Measurements from ENCODE around the gene KCNMA1. TPM values are rescaled to one million over a fixed set of nuclear protein-coding genes. Genes with fewer than 3 reads are reported as not detected.

KCNMA1 gene
- polyA plus RNA-seq, 1 experiment, result 21.4 TPM

GRCh38 chr10:77350134-77350533 lies 287.5 kb downstream of the KCNMA1 start:
- TF ChIP-seq, protein P1, sequence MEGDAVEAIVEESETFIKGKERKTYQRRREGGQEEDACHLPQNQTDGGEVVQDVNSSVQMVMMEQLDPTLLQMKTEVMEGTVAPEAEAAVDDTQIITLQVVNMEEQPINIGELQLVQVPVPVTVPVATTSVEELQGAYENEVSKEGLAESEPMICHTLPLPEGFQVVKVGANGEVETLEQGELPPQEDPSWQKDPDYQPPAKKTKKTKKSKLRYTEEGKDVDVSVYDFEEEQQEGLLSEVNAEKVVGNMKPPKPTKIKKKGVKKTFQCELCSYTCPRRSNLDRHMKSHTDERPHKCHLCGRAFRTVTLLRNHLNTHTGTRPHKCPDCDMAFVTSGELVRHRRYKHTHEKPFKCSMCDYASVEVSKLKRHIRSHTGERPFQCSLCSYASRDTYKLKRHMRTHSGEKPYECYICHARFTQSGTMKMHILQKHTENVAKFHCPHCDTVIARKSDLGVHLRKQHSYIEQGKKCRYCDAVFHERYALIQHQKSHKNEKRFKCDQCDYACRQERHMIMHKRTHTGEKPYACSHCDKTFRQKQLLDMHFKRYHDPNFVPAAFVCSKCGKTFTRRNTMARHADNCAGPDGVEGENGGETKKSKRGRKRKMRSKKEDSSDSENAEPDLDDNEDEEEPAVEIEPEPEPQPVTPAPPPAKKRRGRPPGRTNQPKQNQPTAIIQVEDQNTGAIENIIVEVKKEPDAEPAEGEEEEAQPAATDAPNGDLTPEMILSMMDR (IDR thresholded peaks at IDR 0.05; ENCODE audit: insufficient read depth, low read depth, low read length), result no peak
- no peaks in the 10 kb centered on the region for H3K36me3 ChIP-seq (ENCODE audit: control insufficient read depth, insufficient read depth, low read length)
- H3K4me3 ChIP-seq (ENCODE audit: low read depth, low read length), result no peak overlapping the region
- ChIA-PET CTCF (interaction anchor here (0.7 to 2.6 kb wide), 5 partner anchors 12 to 120 kb away, joined by 3 to 10 read pairs (median 3); no protein-coding TSS in a partner anchor), POLR2A (no interaction called here)
- H3K27me3 ChIP-seq (ENCODE audit: control insufficient read depth, insufficient read depth, low read length), result no peaks in the 10 kb centered on the region
- no peak for DNase-seq (ENCODE audit: low read depth)

GRCh38 chr10:77349226-77349625 lies 288.4 kb downstream of the KCNMA1 start:
- H3K4me3 ChIP-seq (ENCODE audit: low read depth, low read length), result no peak overlapping the region
- CTCF ChIA-PET, result interaction anchor here (1.1 to 2.6 kb wide), 3 partner anchors 11 to 175 kb away, joined by 3 to 10 read pairs (median 6); no protein-coding TSS in a partner anchor
- POLR2A ChIA-PET, result no interaction called here

DNA sequence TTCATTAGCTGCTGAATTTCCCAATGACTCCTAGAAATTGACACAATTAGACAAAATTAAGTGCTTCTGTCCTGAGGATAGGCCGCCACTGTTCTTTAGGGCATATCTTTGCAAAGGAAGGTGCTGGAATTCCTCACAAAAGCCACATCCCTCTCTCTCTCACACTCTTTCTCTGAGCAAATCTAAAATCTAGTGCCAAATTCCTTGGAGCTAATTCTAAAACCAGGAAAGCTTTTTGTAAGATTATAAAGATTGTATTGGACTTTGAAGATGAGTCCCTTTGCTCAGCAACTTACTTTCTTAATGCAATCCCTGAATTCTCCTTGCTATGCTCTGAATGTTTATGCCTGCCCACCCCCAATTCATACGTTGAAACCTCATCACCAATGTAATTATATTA lies 288.9 kb downstream of the KCNMA1 start:
- TF ChIP-seq, protein P1 (IDR thresholded peaks at IDR 0.05; ENCODE audit: insufficient read depth, low read depth, low read length), result no peak
- Histone ChIP-seq H3K4me3 (ENCODE audit: low read depth, low read length) (no peak overlapping the region), H3K36me3 (ENCODE audit: control insufficient read depth, insufficient read depth, low read length) (no peaks in the 10 kb centered on the region), H3K27me3 (ENCODE audit: control insufficient read depth, insufficient read depth, low read length) (no peaks in the 10 kb centered on the region)
- ChIA-PET POLR2A (no interaction called here), CTCF (interaction anchor here (1.5 to 2.6 kb wide), 2 partner anchors 10 to 175 kb away, joined by 6 to 10 read pairs; no protein-coding TSS in a partner anchor)
- DNase-seq (ENCODE audit: low read depth), result no peak

More at GRCh38 chr10:77349226-77349625, 288.4 kb downstream of the KCNMA1 start:
- Histone ChIP-seq H3K36me3 (ENCODE audit: control insufficient read depth, insufficient read depth, low read length) (no peaks in the 10 kb centered on the region), H3K27me3 (ENCODE audit: control insufficient read depth, insufficient read depth, low read length) (no peaks in the 10 kb centered on the region)
- TF ChIP-seq, protein P1 (IDR thresholded peaks at IDR 0.05; ENCODE audit: insufficient read depth, low read depth, low read length), result no peak
- DNase-seq (ENCODE audit: low read depth), result no peak

DNA sequence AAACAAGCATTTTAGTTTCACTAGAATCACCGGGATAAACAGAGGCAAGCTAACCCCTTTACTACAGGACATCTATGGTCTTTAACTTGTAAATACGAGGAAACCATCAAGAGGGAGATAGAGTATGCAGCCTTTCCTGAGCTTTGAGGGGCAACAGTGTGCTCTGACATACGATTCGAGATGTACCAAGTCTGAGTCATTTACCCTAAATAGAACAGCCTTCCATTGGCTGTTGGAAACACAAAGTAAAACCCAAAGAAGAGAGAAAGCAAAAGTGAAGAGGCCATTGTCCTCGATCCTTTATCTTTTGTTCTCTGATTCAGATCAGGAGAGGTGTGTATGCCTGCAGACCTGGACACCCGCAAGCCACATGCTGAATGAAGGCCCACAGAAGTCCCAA lies 289.5 kb downstream of the KCNMA1 start:
- ChIA-PET CTCF (interaction anchor here (0.6 to 2.6 kb wide), 3 partner anchors 10 to 174 kb away, joined by 3 to 10 read pairs (median 6); no protein-coding TSS in a partner anchor), POLR2A (interaction anchor here (0.5 kb wide), 1 partner anchor 45 kb away, joined by 3 read pairs; no protein-coding TSS in a partner anchor)
- Histone ChIP-seq H3K36me3 (ENCODE audit: control insufficient read depth, insufficient read depth, low read length) (no peaks in the 10 kb centered on the region), H3K27me3 (ENCODE audit: control insufficient read depth, insufficient read depth, low read length) (no peaks in the 10 kb centered on the region), H3K4me3 (ENCODE audit: low read depth, low read length) (no peak overlapping the region)
- no peak for DNase-seq (ENCODE audit: low read depth)
- TF ChIP-seq, protein P1 (IDR thresholded peaks at IDR 0.05; ENCODE audit: insufficient read depth, low read depth, low read length), result no peak

DNA sequence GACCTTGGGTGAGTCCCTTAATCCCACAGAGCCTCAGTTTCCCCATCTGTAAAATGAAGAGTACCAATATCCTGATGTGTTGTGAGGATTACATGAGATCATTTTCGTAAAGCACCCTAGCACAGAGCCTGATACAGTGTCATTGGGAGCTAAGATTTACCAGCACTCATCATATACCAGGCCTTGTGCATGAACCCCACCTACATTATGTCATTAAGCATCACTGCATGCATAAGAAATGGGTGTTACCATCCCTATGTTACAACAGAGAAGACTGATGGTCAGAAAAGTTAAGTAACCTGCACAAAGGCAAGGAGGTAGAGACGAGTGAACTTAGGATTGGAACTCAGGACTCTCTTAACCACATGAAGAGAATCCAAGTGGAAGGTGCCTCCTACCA lies 290.6 kb downstream of the KCNMA1 start:
- TF ChIP-seq, protein P1 (IDR thresholded peaks at IDR 0.05; ENCODE audit: insufficient read depth, low read depth, low read length), result no peak
- Histone ChIP-seq H3K27me3 (ENCODE audit: control insufficient read depth, insufficient read depth, low read length) (no peaks in the 10 kb centered on the region), H3K36me3 (ENCODE audit: control insufficient read depth, insufficient read depth, low read length) (no peaks in the 10 kb centered on the region), H3K4me3 (ENCODE audit: low read depth, low read length) (no peak overlapping the region)
- ChIA-PET POLR2A (no interaction called here), CTCF (no interaction called here)
- DNase-seq (ENCODE audit: low read depth), result no peak
